IMR-90 (cell line): Measurements from ENCODE around the gene ACTR2. TPM values are rescaled to one million over a fixed set of nuclear protein-coding genes. Genes with fewer than 3 reads are reported as not detected.

Experiments
- ATAC-seq: fragments of 200-7000 bp; cut with Tn5 transposase; 2 replicates; pipeline ENCODE4 v1.9.1; 2020; ENCODE audit warnings: low read depth, mild to moderate bottlenecking, moderate library complexity
- BruUV-seq: library from RNA; stranded (reverse); fragments of 400-500 nt; replicated peaks from 2 replicates; lab custom pipeline; 2021; lab: Mats Ljungman, UMichigan
- CTCF ChIA-PET: fragments of 300-600 bp; formaldehyde crosslinking; extraction: SDS; loops from one replicate; lab custom pipeline; 2021; ENCODE audit warnings: antibody characterized with exemption; lab: Yijun Ruan, JAX
- POLR2A ChIA-PET: fragments of 300-600 bp; sonication (Branson Sonifier 250); formaldehyde crosslinking; loops from one replicate; lab custom pipeline; 2022; ENCODE audit warnings: antibody characterized with exemption; ENCODE audit not compliant: unreplicated experiment; lab: Charles Lee
- DNase-seq: peaks from one replicate; pipeline ENCODE4 v3.0.0; 2013
- H2AFZ ChIP-seq: replicated peaks from 2 replicates; pipeline ENCODE3; 2013; ENCODE audit warnings: low read length, mild to moderate bottlenecking; ENCODE audit not compliant: poor library complexity
- H2AK5ac ChIP-seq: 2 replicates; pipeline ENCODE4 v1.6.1; 2013; ENCODE audit warnings: low read depth, low read length, inconsistent platforms
- H2AK9ac ChIP-seq: replicated peaks from 2 replicates; pipeline ENCODE3; 2013; ENCODE audit warnings: mild to moderate bottlenecking, low read depth, low read length, moderate library complexity; ENCODE audit not compliant: poor library complexity
- H2BK120ac ChIP-seq: 2 replicates; pipeline ENCODE4 v1.6.1; 2013; ENCODE audit warnings: low read depth, low read length, inconsistent platforms
- H2BK15ac ChIP-seq: 3 replicates; pipeline ENCODE4 v1.6.1; 2013; ENCODE audit warnings: low read depth, low read length, inconsistent platforms
- H2BK20ac ChIP-seq: 2 replicates; pipeline ENCODE4 v1.6.1; 2013; ENCODE audit warnings: low read depth, mild to moderate bottlenecking, inconsistent platforms, low read length, moderate library complexity
- H2BK5ac ChIP-seq: 2 replicates; pipeline ENCODE4 v1.6.1; 2013; ENCODE audit warnings: mild to moderate bottlenecking, low read depth, low read length, inconsistent platforms; ENCODE audit not compliant: poor library complexity, severe bottlenecking
- H3K14ac ChIP-seq: replicated peaks from 2 replicates; pipeline ENCODE4 v1.6.1; 2013; ENCODE audit warnings: low read depth, low read length, inconsistent platforms
- H3K18ac ChIP-seq: 2 replicates; pipeline ENCODE4 v1.6.1; 2013; ENCODE audit warnings: low read depth, low read length, control low read depth
- H3K23ac ChIP-seq: 2 replicates; pipeline ENCODE4 v1.6.1; 2013; ENCODE audit warnings: low read depth, low read length, inconsistent platforms
- H3K27ac ChIP-seq: 2 replicates; pipeline ENCODE4 v1.5.1; 2013; ENCODE audit warnings: mild to moderate bottlenecking, control low read depth, low read length; ENCODE audit not compliant: insufficient read depth
- H3K27me3 ChIP-seq: 2 replicates; pipeline ENCODE4 v1.6.1; 2013; ENCODE audit warnings: low read length; ENCODE audit not compliant: control insufficient read depth, insufficient read depth
- H3K36me3 ChIP-seq: 2 replicates; pipeline ENCODE4 v1.6.1; 2013; ENCODE audit warnings: low read length, mixed read lengths; ENCODE audit not compliant: control insufficient read depth, insufficient read depth
- H3K4ac ChIP-seq: 2 replicates; pipeline ENCODE4 v1.6.1; 2013; ENCODE audit warnings: low read depth, low read length, inconsistent platforms
- H3K4me1 ChIP-seq: 2 replicates; pipeline ENCODE4 v1.6.1; 2013; ENCODE audit warnings: low read length, mixed read lengths; ENCODE audit not compliant: control insufficient read depth, insufficient read depth
- H3K4me2 ChIP-seq: 2 replicates; pipeline ENCODE4 v1.6.1; 2013; ENCODE audit warnings: low read depth, mild to moderate bottlenecking, control low read depth, low read length, moderate library complexity
- H3K4me3 ChIP-seq: 2 replicates; pipeline ENCODE4 v1.5.1; 2013; ENCODE audit warnings: low read depth, mild to moderate bottlenecking, control low read depth, low read length, moderate library complexity; ENCODE audit not compliant: insufficient read depth
- H3K56ac ChIP-seq: 2 replicates; pipeline ENCODE4 v1.6.1; 2013; ENCODE audit warnings: low read length, inconsistent platforms; ENCODE audit not compliant: insufficient read depth; ENCODE audit errors: extremely low read depth
- H3K79me1 ChIP-seq, 2 experiments: 2 replicates each; pipeline ENCODE4 v1.6.1; 2013; ENCODE audit warnings: low read length in 2 of 2, inconsistent platforms in 1 of 2, low read depth in 1 of 2
- H3K9ac ChIP-seq: 2 replicates; pipeline ENCODE4 v1.6.1; 2013; ENCODE audit warnings: low read depth, low read length, control low read depth
- H3K9me1 ChIP-seq: 2 replicates; pipeline ENCODE4 v1.6.1; 2013; ENCODE audit warnings: low read length, inconsistent platforms; ENCODE audit not compliant: insufficient read depth
- H3K9me3 ChIP-seq: 2 replicates; pipeline ENCODE4 v1.6.1; 2013; ENCODE audit warnings: low read length; ENCODE audit not compliant: control insufficient read depth, insufficient read depth
- H4K20me1 ChIP-seq: 2 replicates; pipeline ENCODE4 v1.6.1; 2013; ENCODE audit warnings: low read length, inconsistent platforms; ENCODE audit not compliant: insufficient read depth
- H4K5ac ChIP-seq: 2 replicates; pipeline ENCODE4 v1.6.1; 2013; ENCODE audit warnings: mild to moderate bottlenecking, low read depth, low read length, control low read depth
- H4K8ac ChIP-seq, 2 experiments: 2 replicates each; pipeline ENCODE4 v1.6.1; 2013; ENCODE audit warnings: low read depth in 2 of 2, low read length in 2 of 2, control low read depth in 1 of 2, inconsistent platforms in 1 of 2
- H4K91ac ChIP-seq: 2 replicates; pipeline ENCODE4 v1.6.1; 2013; ENCODE audit warnings: low read depth, low read length, inconsistent platforms; ENCODE audit not compliant: insufficient read depth
- USF2 ChIP-seq: fragments of 150-350 bp; IDR thresholded peaks from 2 replicates; pipeline ENCODE4 v1.6.1; 2017; ENCODE audit warnings: mild to moderate bottlenecking, antibody characterized with exemption, low read length, low read depth
- WGBS, 2 experiments: methylation state at CpG; one replicate each; pipeline versions ENCODE4 v1.1.5 to v1.1.7; 2013; ENCODE audit warnings: missing lambda C conversion rate in 2 of 2; ENCODE audit not compliant: insufficient read length in 1 of 2; ENCODE audit errors: extremely low coverage in 2 of 2; 5-methylcytosine and 5-hydroxymethylcytosine counted together
- dilution Hi-C: fragments of 300-500 bp; cut with HindIII; formaldehyde crosslinking; loops from one replicate; pipeline ENCODE4 v1.14.3; 2018; ENCODE audit warnings: low sequenced_read_pairs; ENCODE audit not compliant: unreplicated experiment
- in situ Hi-C: fragments of 300-500 bp; cut with MboI; formaldehyde crosslinking; loops from 3 replicates; pipeline ENCODE4 v1.14.3; 2019; ENCODE audit warnings: low sequenced_read_pairs, inconsistent platforms, mixed read lengths
- intact Hi-C: fragments of 100-400 bp; cut with micrococcal nuclease; formaldehyde crosslinking; loops from 2 replicates; pipeline ENCODE4 v1.10.0; 2022
- polyA plus RNA-seq, 3 experiments: library from polyadenylated mRNA; depleted of rRNA; stranded (reverse); fragments of >200 nt; gene quantifications; 2 replicates each; pipeline ENCODE4 v1.2.3, GENCODE V29; 2012; ENCODE audit warnings: low replicate concordance in 1 of 3
- total RNA-seq: library from RNA; depleted of rRNA; stranded (reverse); fragments of >200 nt; gene quantifications from 2 replicates; pipeline ENCODE4 v1.2.3, GENCODE V29; 2012

Gene ACTR2
- total and polyA plus RNA-seq, 2 of the 4 experiments (the other 2 are of a cell fraction): 141 to 205 TPM

DNA sequence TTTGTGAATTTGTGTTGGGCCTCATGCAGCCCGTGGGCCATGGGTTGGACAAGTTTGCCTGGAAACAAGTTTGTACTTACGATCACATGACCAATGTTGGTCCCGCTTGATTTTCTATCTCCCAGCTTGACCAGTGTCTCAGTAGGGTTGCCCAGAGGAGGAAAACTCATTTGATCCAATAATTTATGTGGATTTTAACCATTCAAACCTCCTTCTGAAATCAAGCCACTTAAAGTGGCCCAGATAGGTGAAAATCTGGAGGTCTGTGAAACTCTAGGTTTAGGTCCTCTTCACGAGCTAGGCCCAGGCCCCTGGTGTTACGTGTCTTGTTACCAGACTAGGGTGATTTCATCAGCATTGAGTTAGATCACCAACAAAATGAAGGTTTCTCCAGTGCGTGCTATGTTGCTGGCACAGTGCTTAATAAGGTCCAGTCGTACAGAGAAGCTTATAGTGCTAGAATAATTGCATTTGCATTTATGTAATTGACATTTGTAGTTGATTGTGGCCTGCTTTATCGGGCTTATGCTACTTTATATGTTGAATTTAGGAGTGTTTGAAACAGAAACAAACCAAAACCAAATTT, 4.4 kb downstream of the ACTR2 start:
- H2AK9ac ChIP-seq: peak overlapping the region; percentile 58
- H3K9me1 ChIP-seq: peaks cover 11% of the 10 kb centered on the region; the same call in 1 of the 2 replicates
- dilution Hi-C loops: no loop called here
- H3K4me1 ChIP-seq: peaks cover 8% of the 10 kb centered on the region
- peaks cover 57% of the 10 kb centered on the region for H4K20me1 ChIP-seq
- peak overlapping the region; percentile 74 for H3K4ac ChIP-seq
- TSS peak; percentile 1 for BruUV-seq
- H4K91ac ChIP-seq: peak overlapping the region; percentile 54
- in situ Hi-C loops: no loop called here
- ChIA-PET POLR2A (interaction anchor here (0.6 kb wide), 1 partner anchor 275 kb away, joined by 3 read pairs; no protein-coding TSS in a partner anchor), CTCF (interaction anchor here (0.6 kb wide), 1 partner anchor 48 kb away, joined by 4 read pairs; no protein-coding TSS in a partner anchor)
- WGBS, 2 experiments: 100% methylated on average over 1 of the region's 8 CpGs; no CpG with 5 or more reads in 1 of the 2 experiments
- H4K5ac ChIP-seq: peak overlapping the region; percentile 44; the same call in 1 of the 2 replicates
- ATAC-seq: no peak
- H3K27me3 ChIP-seq: no peaks in the 10 kb centered on the region
- peak overlapping the region; percentile 10; the same call in 1 of the 2 replicates for H3K9ac ChIP-seq
- H2BK15ac ChIP-seq: peak overlapping the region; percentile 29; the same call in 2 of the 3 replicates
- peaks cover 3 to 46% of the 10 kb centered on the region in 2 experiments for H3K79me1 ChIP-seq
- H3K36me3 ChIP-seq: peaks cover 10% of the 10 kb centered on the region
- peak overlapping the region; percentile 74; the same call in 1 of the 2 replicates for H2BK20ac ChIP-seq
- peak overlapping the region; percentile 12 to 84 for H4K8ac ChIP-seq
- H3K14ac ChIP-seq: peak overlapping the region; percentile 88
- H3K18ac ChIP-seq: peak overlapping the region; percentile 17; the same call in 1 of the 2 replicates
- intact Hi-C loops: no loop called here
- peak overlapping the region; percentile 61 for H2BK120ac ChIP-seq
- H3K56ac ChIP-seq: peak overlapping the region; percentile 67
- H2AK5ac ChIP-seq: peak overlapping the region; percentile 73
- H3K23ac ChIP-seq: peak overlapping the region; percentile 93
- H3K4me2 ChIP-seq: peak overlapping the region; percentile 38; the same call in 1 of the 2 replicates
- DNase-seq: peak; percentile 38
- peak overlapping the region; percentile 80 for H3K27ac ChIP-seq
- H2BK5ac ChIP-seq: peak overlapping the region; percentile 90
- TF ChIP-seq USF2: no peak
- no peaks in the 10 kb centered on the region for H3K9me3 ChIP-seq
- H2AFZ ChIP-seq: no peak overlapping the region
- H3K4me3 ChIP-seq: no peak overlapping the region
